ENCODE measurements around the gene LRMDA.

Gene LRMDA

GRCh38 chr10:76309070-76309469 lies 877.6 kb downstream of the LRMDA start:
- Mint-ChIP-seq H3K27me3 (no peaks in the 10 kb centered on the region), H3K4me3 (no peak overlapping the region), H3K9me3 (no peaks in the 10 kb centered on the region), H3K4me1 (ENCODE audit: low read depth) (peaks cover 54% of the 10 kb centered on the region), H3K27ac (peak overlapping the region; percentile 32), H3K36me3 (ENCODE audit: low read depth) (peaks cover 5% of the 10 kb centered on the region)
- intact Hi-C loops (cut with micrococcal nuclease): loop anchor here (5.0 kb wide), 1 partner anchor 907 kb away; the partner anchor contains the start of gene ZNF503

- peaks cover 5% of the 10 kb centered on the region for H3K36me3 Mint-ChIP-seq (ENCODE audit: low read depth)
These were observed 878.5 kb downstream of the LRMDA start for GRCh38 chr10:76309741-76310587.

GRCh38 chr10:76310588-76311080 lies 879.2 kb downstream of the LRMDA start:
- no peaks in the 10 kb centered on the region for H3K9me3 Mint-ChIP-seq
- H3K27ac Mint-ChIP-seq: no peak overlapping the region
- intact Hi-C loops (cut with micrococcal nuclease): no loop called here
- H3K4me3 Mint-ChIP-seq: no peak overlapping the region
- H3K36me3 Mint-ChIP-seq (ENCODE audit: low read depth): peaks cover 5% of the 10 kb centered on the region
- no peaks in the 10 kb centered on the region for H3K27me3 Mint-ChIP-seq
- H3K4me1 Mint-ChIP-seq (ENCODE audit: low read depth): peaks cover 44% of the 10 kb centered on the region

More at GRCh38 chr10:76309741-76310587, 878.5 kb downstream of the LRMDA start:
- Mint-ChIP-seq H3K27ac (no peak overlapping the region), H3K4me1 (ENCODE audit: low read depth) (peaks cover 45% of the 10 kb centered on the region), H3K9me3 (no peaks in the 10 kb centered on the region), H3K27me3 (no peaks in the 10 kb centered on the region), H3K4me3 (no peak overlapping the region)
- intact Hi-C loops (cut with micrococcal nuclease): loop anchor here (5.0 kb wide), 1 partner anchor 908 kb away; the partner anchor contains the start of gene ZNF503

- peaks cover 37% of the 10 kb centered on the region for H3K4me1 Mint-ChIP-seq (ENCODE audit: low read depth)
- no peak overlapping the region for H3K27ac Mint-ChIP-seq
- intact Hi-C loops (cut with micrococcal nuclease): no loop called here
- no peak overlapping the region for H3K4me3 Mint-ChIP-seq
- no peaks in the 10 kb centered on the region for H3K27me3 Mint-ChIP-seq
- H3K9me3 Mint-ChIP-seq: no peaks in the 10 kb centered on the region
- H3K36me3 Mint-ChIP-seq (ENCODE audit: low read depth): peaks cover 5% of the 10 kb centered on the region
These were observed 880.6 kb downstream of the LRMDA start for GRCh38 chr10:76311752-76312636.

- intact Hi-C loops (cut with micrococcal nuclease): no loop called here
- Mint-ChIP-seq H3K36me3 (ENCODE audit: low read depth) (no peaks in the 10 kb centered on the region), H3K27ac (no peak overlapping the region)
These were observed 883.8 kb downstream of the LRMDA start for GRCh38 chr10:76315240-76315639.

GRCh38 chr10:76316234-76316633 lies 884.8 kb downstream of the LRMDA start:
- H3K36me3 Mint-ChIP-seq (ENCODE audit: low read depth): no peaks in the 10 kb centered on the region
- H3K27me3 Mint-ChIP-seq: no peaks in the 10 kb centered on the region
- intact Hi-C loops (cut with micrococcal nuclease): no loop called here
- H3K27ac Mint-ChIP-seq: no peak overlapping the region
- no peaks in the 10 kb centered on the region for H3K9me3 Mint-ChIP-seq
- peaks cover 25% of the 10 kb centered on the region for H3K4me1 Mint-ChIP-seq (ENCODE audit: low read depth)
- no peak overlapping the region for H3K4me3 Mint-ChIP-seq

More at GRCh38 chr10:76315240-76315639, 883.8 kb downstream of the LRMDA start:
- Mint-ChIP-seq H3K4me3 (no peak overlapping the region), H3K9me3 (no peaks in the 10 kb centered on the region), H3K27me3 (no peaks in the 10 kb centered on the region), H3K4me1 (ENCODE audit: low read depth) (peaks cover 25% of the 10 kb centered on the region)

GRCh38 chr10:76317078-76317477 lies 885.7 kb downstream of the LRMDA start:
- intact Hi-C loops (cut with micrococcal nuclease): no loop called here
- no peaks in the 10 kb centered on the region for H3K9me3 Mint-ChIP-seq
- no peak overlapping the region for H3K4me3 Mint-ChIP-seq
- no peaks in the 10 kb centered on the region for H3K27me3 Mint-ChIP-seq
- peaks cover 21% of the 10 kb centered on the region for H3K4me1 Mint-ChIP-seq (ENCODE audit: low read depth)
- no peaks in the 10 kb centered on the region for H3K36me3 Mint-ChIP-seq (ENCODE audit: low read depth)
- H3K27ac Mint-ChIP-seq: no peak overlapping the region

GRCh38 chr10:76318211-76318610 lies 886.8 kb downstream of the LRMDA start:
- H3K4me1 Mint-ChIP-seq (ENCODE audit: low read depth): peaks cover 18% of the 10 kb centered on the region
- no peaks in the 10 kb centered on the region for H3K27me3 Mint-ChIP-seq
- H3K27ac Mint-ChIP-seq: no peak overlapping the region
- intact Hi-C loops (cut with micrococcal nuclease): no loop called here
- H3K4me3 Mint-ChIP-seq: no peak overlapping the region
- H3K36me3 Mint-ChIP-seq (ENCODE audit: low read depth): no peaks in the 10 kb centered on the region
- no peaks in the 10 kb centered on the region for H3K9me3 Mint-ChIP-seq

GRCh38 chr10:76319661-76320060 lies 888.2 kb downstream of the LRMDA start:
- Mint-ChIP-seq H3K27ac (no peak overlapping the region), H3K4me3 (no peak overlapping the region), H3K36me3 (ENCODE audit: low read depth) (no peaks in the 10 kb centered on the region), H3K27me3 (no peaks in the 10 kb centered on the region), H3K4me1 (ENCODE audit: low read depth) (peaks cover 24% of the 10 kb centered on the region), H3K9me3 (no peaks in the 10 kb centered on the region)
- intact Hi-C loops (cut with micrococcal nuclease): no loop called here

- H3K27me3 Mint-ChIP-seq: no peaks in the 10 kb centered on the region
- peaks cover 6% of the 10 kb centered on the region for H3K4me1 Mint-ChIP-seq (ENCODE audit: low read depth)
- no peak overlapping the region for H3K4me3 Mint-ChIP-seq
- H3K27ac Mint-ChIP-seq: no peak overlapping the region
- intact Hi-C loops (cut with micrococcal nuclease): no loop called here
- no peaks in the 10 kb centered on the region for H3K9me3 Mint-ChIP-seq
- no peaks in the 10 kb centered on the region for H3K36me3 Mint-ChIP-seq (ENCODE audit: low read depth)
These were observed 892.9 kb downstream of the LRMDA start for GRCh38 chr10:76324283-76324682.

- intact Hi-C loops (cut with micrococcal nuclease): no loop called here
- H3K4me3 Mint-ChIP-seq: no peak overlapping the region
- no peaks in the 10 kb centered on the region for H3K36me3 Mint-ChIP-seq (ENCODE audit: low read depth)
- no peaks in the 10 kb centered on the region for H3K27me3 Mint-ChIP-seq
- H3K9me3 Mint-ChIP-seq: no peaks in the 10 kb centered on the region
- no peak overlapping the region for H3K27ac Mint-ChIP-seq
- H3K4me1 Mint-ChIP-seq (ENCODE audit: low read depth): peaks cover 15% of the 10 kb centered on the region
These were observed 896.0 kb downstream of the LRMDA start for GRCh38 chr10:76327441-76327840.

- H3K4me3 Mint-ChIP-seq: no peak overlapping the region
- intact Hi-C loops (cut with micrococcal nuclease): no loop called here
- H3K9me3 Mint-ChIP-seq: no peaks in the 10 kb centered on the region
- H3K27me3 Mint-ChIP-seq: no peaks in the 10 kb centered on the region
- H3K4me1 Mint-ChIP-seq (ENCODE audit: low read depth): peaks cover 15% of the 10 kb centered on the region
- no peaks in the 10 kb centered on the region for H3K36me3 Mint-ChIP-seq (ENCODE audit: low read depth)
- H3K27ac Mint-ChIP-seq: no peak overlapping the region
These were observed 896.9 kb downstream of the LRMDA start for GRCh38 chr10:76328348-76328747.

- H3K27me3 Mint-ChIP-seq: no peaks in the 10 kb centered on the region
- no peaks in the 10 kb centered on the region for H3K9me3 Mint-ChIP-seq
- H3K4me3 Mint-ChIP-seq: no peak overlapping the region
- intact Hi-C loops (cut with micrococcal nuclease): no loop called here
- H3K27ac Mint-ChIP-seq: no peak overlapping the region
- peaks cover 9% of the 10 kb centered on the region for H3K4me1 Mint-ChIP-seq (ENCODE audit: low read depth)
- no peaks in the 10 kb centered on the region for H3K36me3 Mint-ChIP-seq (ENCODE audit: low read depth)
These were observed 898.6 kb downstream of the LRMDA start for GRCh38 chr10:76329891-76330575.

Measured in dendritic cell treated with granulocyte-macrophage colony-stimulating factor and Interleukin-4, amounts not matched to agents 40 ng/mL and 50 ng/mL, for 4 days (primary cell).